NK-92 treated with Interleukin-12 subunit alpha and Interleukin-12 subunit beta, amount 100 ng/mL, for 24 hours (cell line): ENCODE data around the gene GUCA2A.
"Not testable (repeated sequence)": the region's sequence is repeated elsewhere in the genome, so short reads cannot be mapped to it uniquely, and the experiment has no call there.

Experiments used
- DNase-seq: peaks from one replicate; lab custom pipeline; 2025; lab: John Stamatoyannopoulos, UW

Gene GUCA2A, protein sequence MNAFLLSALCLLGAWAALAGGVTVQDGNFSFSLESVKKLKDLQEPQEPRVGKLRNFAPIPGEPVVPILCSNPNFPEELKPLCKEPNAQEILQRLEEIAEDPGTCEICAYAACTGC

DNA sequence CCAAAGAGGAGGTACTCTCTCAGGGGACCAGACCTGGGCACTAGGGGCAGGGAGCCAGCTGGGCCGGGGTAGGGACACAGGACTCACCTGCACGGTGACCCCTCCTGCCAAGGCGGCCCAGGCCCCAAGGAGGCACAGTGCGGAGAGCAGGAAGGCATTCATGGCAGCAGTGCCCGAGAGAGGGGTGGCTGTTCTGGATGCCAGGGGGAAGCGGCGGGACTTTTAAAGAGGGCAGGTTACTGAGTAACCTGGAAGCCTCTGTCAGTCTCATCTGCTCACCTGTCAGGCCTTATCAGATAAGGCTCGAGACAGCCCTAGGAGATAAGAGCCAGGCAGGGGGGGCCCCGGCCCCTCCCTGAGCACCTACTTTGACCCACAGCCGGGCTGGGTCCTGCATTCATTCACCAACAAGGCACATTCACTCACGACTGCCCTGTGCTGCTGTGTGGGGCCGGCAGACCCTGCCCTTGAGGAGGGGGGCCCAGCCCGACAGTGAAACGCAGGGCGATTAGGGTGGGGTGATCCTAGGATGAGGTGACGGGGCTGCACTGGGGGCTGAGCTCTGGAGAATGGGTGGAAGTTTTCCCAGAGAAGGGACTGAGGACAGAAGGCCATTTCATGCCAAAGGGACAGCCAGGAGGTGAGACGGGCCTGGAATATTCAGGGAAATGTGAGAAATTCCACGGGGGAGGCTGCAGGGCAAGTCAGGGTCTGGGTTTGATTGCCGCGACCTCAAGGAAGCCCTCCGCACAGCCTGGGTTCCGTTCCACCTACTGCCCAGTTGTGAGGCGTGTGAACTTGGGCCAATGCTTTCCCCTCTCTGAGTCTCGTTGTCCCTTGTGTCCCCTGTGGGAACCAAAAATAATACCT lies at the start of gene GUCA2A:
GUCA2A (minus strand) TSS at position 195 of the 870 bp plus-strand sequence; CDS start at position 162, 33 bp downstream.
- DNase-seq = no peak

DNA sequence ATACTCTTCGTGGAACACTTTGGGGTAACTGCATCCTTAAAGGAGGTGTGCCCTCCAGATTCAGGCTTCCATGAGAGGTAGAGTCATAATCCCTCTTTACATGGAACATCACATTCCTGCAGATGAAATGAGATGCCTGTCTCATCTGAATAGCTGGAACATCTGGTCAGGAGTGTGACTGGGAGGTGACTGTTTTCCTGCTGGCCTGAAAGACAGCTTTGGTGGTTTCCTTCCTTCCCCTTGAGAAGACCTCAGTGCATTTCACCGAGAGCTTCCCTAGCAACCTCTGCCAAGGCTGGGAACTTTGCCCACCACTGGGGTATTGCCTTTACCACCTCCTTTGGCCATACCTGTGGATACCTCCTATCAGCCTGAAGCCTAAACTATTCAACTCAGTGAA lies 46.7 kb upstream of the GUCA2A start:
- no peak for DNase-seq

DNA sequence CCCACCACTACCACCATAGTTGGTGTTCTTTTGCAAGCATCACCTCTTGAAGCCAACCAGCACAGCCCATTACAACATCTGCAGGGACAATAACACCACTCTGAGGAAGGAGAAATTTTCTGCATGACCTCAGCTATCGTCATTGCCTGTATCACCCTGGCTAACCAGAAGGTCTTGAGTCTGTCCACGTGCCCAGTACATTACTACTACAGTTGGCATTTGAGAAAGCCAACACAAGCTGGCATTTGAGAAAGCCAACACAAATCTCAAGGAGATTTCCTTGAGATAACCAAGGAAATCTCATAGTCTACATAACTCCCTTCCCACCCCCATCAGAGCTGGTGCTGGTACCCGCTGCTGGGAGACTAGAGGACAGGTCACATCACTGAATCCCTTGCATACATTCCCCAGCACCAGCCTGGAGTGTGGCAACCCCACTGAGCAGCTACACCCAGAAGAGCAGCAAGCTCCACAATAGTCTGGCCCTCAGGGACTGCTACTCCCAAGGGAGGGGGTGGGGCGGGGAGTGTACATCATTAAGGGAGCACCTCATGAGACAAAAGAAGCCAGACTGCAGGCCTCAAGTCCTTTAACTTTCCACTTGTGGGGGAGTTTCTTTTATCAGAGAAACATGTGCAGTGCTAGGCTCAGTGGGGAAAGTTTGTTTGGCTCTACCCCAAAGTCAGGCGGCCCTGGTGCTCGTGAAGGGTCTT lies 46.0 kb upstream of the GUCA2A start:
- no peak for DNase-seq

DNA sequence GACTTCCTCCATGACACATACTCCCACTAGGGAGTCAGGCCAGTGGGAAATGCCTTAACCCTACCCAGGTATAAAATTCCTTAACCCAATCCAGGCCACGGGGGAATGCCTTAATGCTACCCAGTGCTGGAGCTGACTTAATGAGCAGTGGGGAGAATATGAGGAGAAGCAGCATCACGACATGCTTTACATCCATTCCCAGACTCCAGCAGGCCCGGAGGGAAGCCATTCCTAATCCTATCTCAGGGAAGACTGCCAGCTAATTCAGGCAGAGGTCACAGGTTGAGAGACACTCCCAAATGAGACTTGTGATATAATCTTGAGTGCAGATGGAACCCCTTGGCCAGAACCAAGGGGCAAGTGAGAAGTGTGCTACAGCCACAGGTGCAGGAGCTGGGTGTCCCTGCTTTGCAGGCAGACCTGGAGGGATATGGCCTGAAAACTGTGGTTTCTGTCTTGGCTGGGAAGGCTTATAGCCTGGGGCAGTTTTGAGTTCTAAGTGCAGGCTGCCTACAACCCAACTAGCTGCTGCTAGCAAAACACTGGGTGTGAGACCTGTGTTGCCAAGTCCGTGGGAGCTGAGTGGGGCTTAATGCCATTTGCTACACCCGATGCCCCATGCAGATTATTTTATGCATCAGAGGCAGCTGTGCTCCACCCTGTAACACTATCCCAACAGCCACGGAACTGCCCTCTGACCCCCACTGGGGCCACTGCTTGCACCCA lies 45.1 kb upstream of the GUCA2A start:
- DNase-seq = no peak

DNA sequence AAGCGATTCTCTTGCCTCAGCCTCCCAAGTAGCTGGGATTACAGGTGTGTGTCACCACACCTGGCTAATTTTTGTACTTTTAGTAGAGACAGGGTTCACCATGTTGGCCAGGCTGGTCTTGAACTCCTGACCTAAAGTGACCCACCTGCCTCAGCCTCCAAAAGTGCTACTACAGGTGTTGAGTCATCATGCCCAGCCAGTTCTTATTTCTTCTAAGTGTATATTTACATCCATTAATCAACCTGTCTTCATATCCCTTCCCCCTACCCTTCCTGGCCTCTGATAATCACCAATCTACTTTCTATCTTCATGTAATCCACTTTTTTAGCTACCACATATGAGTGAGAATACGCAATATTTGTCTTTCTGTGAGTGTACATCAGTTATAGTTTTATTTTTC lies 42.4 kb upstream of the GUCA2A start:
- DNase-seq = not testable (repeated sequence)

DNA sequence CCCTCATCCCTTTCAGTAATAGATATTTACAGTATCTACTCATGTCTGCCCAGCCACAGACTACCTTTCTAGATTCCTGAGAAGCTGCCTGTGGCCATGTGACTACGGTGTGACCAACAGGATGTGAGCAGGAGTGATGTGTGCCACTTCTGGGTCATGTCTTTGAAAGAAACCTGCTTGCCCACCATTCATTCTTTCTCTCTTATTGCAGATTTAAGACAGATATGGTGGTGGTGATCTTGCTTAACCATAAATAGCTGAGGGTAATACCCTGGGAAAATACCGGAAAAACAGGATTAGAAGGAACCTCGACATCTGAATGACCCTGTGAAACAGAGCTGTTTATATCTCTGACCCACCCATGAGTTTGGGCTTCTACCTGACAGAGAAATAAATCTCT lies 41.6 kb upstream of the GUCA2A start:
- DNase-seq = no peak

DNA sequence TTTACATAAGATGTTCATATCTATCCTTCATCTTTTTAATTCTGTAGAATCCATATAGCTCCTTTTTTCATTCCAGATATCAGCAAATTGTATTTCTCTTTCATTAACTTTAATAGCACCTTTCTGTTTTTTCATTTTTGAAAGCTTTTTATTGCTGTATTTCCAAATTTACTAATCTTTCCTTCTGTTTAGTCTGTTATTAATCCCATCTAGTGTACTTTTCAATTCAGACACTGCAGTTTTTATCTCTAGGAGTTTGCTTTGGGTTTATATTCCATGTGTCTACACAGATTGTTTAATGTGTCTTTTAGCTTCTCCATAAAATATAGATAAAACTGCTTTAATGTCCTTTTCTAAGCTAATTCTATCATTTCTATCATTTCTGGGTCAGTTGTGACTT lies 37.4 kb upstream of the GUCA2A start:
- no peak for DNase-seq

DNA sequence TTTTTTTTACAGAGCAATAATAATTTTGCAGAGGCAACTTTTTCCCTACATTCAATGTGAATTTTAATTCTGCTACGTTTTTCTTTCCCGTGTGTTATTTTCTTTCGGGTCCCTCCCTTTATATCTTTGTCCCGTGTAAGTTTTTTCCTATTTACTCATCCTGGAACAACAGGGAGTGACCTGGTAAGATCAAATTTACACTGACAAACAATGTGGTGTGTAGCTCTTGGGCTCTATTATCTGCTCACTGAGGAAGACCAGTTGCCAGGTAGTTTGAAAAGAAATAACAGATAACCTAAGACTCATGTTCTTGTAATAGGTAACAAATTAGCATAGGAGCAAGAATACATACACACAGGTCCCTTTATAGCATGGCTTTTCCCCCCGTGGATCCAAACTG lies 33.7 kb upstream of the GUCA2A start:
- no peak for DNase-seq

DNA sequence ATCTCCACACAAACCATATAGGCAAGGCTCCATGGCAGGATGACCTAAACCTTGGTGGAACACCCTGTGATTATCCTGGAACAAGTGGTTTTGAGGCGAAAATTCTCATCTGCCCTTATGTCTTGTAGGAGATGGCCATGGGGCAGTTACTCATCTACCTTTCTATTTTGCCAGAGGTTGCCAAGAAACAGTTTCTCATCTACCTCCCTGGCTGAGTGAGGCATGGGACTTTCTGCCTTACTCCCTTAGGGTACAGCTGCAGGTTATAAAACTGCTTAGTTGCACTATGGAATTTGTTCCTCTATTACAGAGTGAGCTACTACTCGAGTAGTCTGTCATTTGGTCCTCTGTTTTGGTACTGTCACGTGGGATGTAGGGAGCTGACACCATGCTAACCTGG lies 31.3 kb upstream of the GUCA2A start:
- DNase-seq = no peak

DNA sequence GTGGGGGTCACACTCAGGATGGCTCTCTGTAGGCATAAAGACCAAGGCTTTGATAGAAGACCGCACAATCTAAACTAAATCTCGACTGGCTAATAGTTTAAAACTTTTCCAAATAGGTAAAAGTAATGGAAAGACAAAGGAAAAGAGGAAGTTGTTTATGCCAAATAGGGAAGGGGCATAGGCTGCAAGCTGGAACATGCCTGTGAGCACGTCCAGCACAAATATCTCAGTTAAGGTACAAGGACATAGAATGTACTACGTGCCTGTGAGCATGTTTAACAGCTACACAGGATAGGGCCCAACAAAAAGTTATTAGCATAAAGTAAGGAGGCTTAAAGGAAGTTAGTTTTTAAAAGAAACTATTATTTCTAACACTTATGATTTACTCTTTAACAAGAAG lies 27.6 kb upstream of the GUCA2A start:
- no peak for DNase-seq

DNA sequence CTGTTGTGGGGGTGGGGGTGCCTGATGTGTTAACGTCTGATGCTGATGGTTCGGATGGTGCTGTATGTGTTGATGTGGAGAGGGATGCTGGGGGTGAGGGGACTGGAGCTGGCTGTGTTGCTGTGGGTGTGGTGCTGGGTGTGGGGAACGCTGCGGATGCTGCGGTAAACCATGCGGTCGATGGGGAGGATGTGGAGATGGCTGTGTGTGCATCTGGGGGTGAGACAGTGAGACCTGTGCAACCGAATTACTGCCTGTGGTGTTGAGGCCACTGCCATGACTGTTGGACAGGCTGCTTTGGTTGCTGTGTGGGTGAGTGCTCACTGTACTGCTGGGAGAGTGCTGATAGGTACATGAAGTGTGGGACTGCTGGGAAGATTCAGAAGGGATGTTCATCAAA lies 26.8 kb upstream of the GUCA2A start:
- DNase-seq = no peak

DNA sequence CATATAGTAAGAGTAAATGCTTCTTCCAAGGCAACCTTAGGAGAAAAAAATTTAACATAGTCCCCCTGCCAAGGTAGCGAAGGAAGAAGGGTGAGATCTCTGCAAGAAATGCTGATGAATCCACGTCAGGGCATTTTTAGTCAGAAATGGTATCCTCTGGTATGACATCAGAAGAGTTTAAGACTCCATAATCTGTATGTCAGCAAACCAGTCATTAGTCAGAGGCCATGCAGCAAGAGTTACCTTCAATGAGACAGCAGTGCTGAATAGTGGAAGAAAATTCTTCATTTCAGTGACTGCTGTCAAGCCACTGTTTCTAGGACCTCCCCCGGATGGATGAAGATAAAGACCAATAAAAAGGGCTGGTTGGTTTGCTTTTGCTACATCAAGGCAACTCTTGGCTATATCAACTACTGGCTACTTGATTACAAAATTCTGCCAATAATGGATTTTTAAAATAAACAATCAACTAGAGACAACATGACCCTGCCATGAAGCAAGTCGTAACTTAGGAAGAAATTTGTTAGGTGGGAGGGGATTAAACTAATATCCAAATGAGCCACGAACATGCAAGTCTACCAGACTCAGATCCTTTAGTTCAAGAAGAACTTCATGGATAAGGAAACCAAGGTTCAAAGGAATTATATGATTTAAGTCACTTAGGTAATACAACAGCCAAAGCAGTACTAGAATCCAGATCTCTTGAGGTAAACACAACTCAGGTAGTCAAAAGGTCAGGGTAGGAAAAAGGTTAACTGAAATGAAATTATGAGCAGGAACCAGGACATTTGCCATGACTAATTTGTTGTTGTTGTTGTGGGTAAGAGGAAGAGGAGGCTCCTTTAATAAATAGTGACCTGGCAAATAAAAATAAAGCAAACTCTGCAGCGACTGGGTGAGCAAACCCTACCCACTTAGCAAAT lies 25.6 kb upstream of the GUCA2A start:
- no peak for DNase-seq

DNA sequence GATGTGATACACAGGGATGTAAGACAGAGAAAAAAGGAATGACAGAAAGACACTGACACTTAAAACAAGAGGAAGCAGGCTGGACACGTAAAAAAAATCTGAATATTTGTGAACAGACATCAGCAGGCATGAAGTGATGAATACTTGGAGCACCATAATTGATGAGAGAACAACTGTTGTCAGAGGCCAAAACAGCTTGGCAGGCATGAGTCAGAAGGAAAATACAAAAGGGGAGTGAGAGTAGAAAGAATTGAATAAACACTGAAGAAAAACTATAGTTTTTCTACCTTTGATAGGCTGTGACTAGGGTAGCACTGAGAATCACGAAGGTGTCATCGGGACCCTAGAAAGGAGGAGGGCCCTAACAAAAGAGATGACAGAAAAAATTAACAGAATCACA lies 21.6 kb upstream of the GUCA2A start:
- no peak for DNase-seq

DNA sequence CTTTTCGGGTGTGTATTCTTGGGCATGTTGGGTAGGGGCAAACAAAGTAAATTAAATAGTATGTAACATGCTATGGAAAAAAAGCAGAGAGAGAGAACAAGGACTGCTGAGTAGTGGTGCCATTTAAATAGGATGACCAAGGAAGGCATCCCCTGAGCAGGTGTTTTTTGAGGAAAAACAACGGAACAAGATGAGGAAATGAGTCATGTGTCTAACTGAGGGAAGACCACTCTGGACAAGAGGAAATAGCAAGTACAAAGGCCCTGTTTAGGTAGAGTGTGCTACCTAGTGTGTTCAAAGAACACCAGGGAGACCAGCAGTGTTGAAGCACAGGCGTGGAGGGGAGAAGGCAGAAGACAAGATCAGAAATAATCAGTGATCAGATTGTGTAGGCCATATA lies 20.1 kb upstream of the GUCA2A start:
- DNase-seq = no peak

DNA sequence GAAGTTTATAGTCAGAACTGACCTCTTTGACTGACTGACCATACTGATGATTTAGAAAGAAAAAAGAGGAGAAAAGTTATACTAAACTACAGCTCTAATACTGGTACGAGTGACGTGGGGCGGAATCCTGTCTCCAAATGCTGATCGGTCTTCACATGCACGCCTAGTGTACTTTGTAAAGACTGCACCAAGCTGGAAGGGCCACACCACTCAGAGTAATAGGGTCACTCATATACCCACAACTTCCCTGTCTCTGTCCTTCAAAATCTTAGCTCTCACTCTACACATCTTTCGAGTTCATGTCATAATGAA lies 19.4 kb upstream of the GUCA2A start:
- no peak for DNase-seq

DNA sequence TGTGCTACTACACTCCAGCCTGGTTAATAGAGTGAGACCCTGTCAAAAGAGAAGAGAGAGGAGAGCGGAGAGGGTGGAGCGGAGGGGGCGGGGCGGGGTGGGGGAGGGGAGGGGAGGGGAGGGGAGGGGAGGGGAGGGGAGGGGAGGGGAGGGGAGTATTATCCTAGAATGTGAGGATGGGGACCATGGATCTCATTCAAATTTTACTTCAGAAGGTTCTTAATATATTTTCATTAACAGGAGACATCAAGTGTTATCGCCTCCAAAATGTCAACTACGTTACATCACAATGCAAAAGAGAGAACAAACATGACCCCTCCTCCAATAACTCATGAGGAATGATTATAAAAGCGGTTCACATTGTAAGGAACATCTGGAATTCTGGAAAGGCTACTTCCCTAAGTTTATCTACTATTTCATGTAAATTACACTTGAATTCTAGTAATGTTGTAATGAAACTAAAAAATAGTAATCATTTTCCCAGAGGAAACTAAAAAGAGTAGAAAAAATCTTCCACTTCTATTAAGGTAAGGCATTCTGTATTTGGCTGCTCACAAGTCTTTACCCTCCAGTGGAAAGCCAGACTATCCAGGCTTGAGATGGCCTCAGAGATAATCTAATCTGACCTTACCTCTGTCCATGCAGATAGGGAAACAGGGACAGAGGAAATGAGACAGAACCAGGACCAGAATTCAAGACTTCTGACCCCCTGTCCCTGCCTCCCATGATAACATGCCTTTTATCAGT lies 18.8 kb upstream of the GUCA2A start:
- DNase-seq = no peak

DNA sequence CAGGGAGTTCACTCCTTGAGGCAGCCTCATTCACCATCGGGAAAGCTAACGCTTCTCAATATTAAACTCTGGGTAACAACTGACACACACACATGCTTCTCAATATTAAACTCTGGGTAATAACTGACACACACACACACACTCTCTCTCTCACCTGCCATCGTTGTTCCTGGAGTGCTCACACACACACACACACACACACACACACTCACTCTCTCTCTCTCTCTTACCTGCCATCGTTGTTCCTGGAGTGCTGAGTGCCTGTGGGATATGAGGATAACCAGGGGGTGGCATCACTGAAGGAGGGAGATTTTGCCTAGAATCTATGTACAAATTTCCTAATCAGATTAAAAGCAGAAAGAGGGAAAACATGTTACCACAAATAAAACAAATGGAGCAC lies 17.1 kb upstream of the GUCA2A start:
- DNase-seq = no peak

DNA sequence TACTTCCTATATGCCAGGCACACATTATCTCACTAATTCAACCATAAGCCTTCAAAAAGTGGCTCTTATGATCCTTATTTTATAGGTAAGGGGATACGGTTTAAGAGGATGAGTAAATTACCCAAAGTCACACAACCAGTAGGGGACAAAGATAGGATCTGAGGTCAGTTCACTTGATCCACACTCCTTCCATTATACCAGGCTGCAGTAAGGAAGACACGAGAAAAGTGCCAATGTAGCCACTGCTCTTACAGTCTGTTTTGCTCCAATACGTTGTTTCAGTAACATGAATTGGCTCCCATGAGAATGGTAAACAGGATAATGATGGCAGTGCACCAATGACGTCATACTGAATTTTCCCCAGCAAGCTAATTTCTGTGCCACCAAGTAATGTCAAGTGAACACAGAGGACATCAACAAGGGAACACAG lies 15.4 kb upstream of the GUCA2A start:
- DNase-seq = no peak

DNA sequence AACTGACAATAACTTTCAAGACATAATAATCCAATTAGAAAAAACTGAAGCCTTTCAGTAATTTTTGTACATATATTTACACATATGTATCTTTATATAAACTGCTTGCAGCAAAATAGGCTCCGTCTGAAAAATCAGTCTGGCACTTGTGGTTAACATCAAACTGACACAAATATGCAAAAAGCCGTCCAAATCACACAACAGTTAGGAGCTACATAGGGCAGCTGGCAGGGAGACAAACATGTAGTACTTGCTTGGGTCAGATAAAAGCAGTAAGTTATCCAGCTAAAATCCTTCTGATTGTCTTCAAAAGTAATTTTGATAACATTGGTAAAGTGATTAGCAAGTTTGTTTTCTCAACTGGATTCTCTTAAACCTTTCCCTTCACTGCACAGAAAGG lies 14.7 kb upstream of the GUCA2A start:
- DNase-seq = no peak

DNA sequence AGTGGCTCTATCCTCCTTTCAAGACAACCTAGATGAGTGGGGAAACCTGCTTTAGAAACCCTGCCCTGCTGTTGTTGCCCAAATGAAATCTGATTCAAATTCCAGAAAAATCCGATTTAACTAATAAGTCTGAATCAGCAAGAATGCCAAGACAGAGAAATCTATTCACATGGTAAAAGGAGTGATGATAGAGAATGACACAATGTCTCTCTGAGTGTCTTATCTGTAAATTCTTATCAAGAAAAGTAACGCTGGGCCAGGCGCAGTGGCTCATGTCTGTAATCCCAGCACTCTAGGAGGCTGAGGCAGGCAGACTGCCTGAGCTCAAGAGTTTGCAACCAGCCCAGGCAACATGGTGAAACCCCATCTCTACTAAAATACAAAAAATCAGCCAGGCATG lies 13.7 kb upstream of the GUCA2A start:
- no peak for DNase-seq

DNA sequence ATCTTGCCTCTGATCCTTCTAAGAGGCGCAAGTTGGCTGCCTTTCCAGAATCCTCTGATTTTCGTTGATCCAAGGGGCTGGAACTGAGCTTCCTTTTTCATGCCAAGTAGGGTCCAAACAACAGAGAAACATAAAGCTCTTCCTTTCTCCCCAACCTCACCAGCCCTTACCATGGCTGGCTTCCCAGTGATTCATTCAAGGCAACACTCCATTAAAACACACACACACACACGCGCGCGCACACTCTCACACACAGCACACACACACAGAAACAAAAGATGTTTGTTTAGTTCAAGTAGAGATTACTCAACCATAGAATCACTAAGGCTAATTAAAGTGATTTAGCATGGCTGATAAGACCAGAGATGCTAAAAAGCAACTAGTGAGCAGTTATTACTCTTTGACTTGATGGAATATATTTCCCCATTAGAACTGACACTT lies 13.0 kb upstream of the GUCA2A start:
- DNase-seq = no peak
